HG03521 (cell line): ENCODE results near the gene SLC30A9.
A peak's percentile ranks its signal among the peaks of the same experiment; 100 is the strongest.

Experiments
- ATAC-seq: cut with Tn5 transposase; IDR thresholded peaks from one replicate; pipeline ENCODE4 v1.9.1; 2021; ENCODE audit warnings: mild to moderate bottlenecking, moderate library complexity; ENCODE audit not compliant: unreplicated experiment

The SLC30A9 gene

GRCh38 chr4:41990365-41991111, at the start of gene SLC30A9:
TSS of gene SLC30A9 (plus strand) at chr4:41990530. CDS start at chr4:41990652, 122 bp downstream.
- peak; percentile 99 for ATAC-seq

GRCh38 chr4:41940834-41941233, 49.5 kb upstream of the SLC30A9 start:
- no peak for ATAC-seq

GRCh38 chr4:41943506-41943905, 46.8 kb upstream of the SLC30A9 start:
- ATAC-seq = no peak

GRCh38 chr4:41944089-41944488, 46.2 kb upstream of the SLC30A9 start:
- ATAC-seq = no peak

- ATAC-seq = no peak
Observed at GRCh38 chr4:41949531-41949930, 40.8 kb upstream of the SLC30A9 start.

- ATAC-seq = no peak
Observed at GRCh38 chr4:41957634-41958033, 32.7 kb upstream of the SLC30A9 start.

GRCh38 chr4:41963105-41963504, 27.2 kb upstream of the SLC30A9 start:
- no peak for ATAC-seq

GRCh38 chr4:41964401-41964800, 25.9 kb upstream of the SLC30A9 start:
- no peak for ATAC-seq

- no peak for ATAC-seq
Observed at GRCh38 chr4:41967392-41967791, 22.9 kb upstream of the SLC30A9 start.

GRCh38 chr4:41969671-41970070, 20.7 kb upstream of the SLC30A9 start:
- ATAC-seq = no peak

- ATAC-seq = no peak
Observed at GRCh38 chr4:41975341-41975740, 15.0 kb upstream of the SLC30A9 start.

GRCh38 chr4:41976775-41977516, 13.4 kb upstream of the SLC30A9 start:
- no peak for ATAC-seq

- no peak for ATAC-seq
Observed at GRCh38 chr4:41977709-41978108, 12.6 kb upstream of the SLC30A9 start.

- ATAC-seq = no peak
Observed at GRCh38 chr4:41981456-41981855, 8.9 kb upstream of the SLC30A9 start, which contains the start of gene DCAF4L1. TSS of gene DCAF4L1 (plus strand) at chr4:41981756. CDS start at chr4:41981793, 37 bp downstream.

- ATAC-seq = no peak
Observed at GRCh38 chr4:41982716-41983115, 7.6 kb upstream of the SLC30A9 start.

- no peak for ATAC-seq
Observed at GRCh38 chr4:41985151-41985550, 5.2 kb upstream of the SLC30A9 start.

GRCh38 chr4:41989994-41990364, 351 bp upstream of the SLC30A9 start:
- ATAC-seq = no peak

- no peak for ATAC-seq
Observed at GRCh38 chr4:41991916-41992767, 1.8 kb downstream of the SLC30A9 start.

GRCh38 chr4:41992967-41993857, 2.9 kb downstream of the SLC30A9 start:
- ATAC-seq = no peak

GRCh38 chr4:41994461-41994985, 4.2 kb downstream of the SLC30A9 start:
- no peak for ATAC-seq
